Measurements from ENCODE around the gene CYP26C1.

CYP26C1 gene

DNA sequence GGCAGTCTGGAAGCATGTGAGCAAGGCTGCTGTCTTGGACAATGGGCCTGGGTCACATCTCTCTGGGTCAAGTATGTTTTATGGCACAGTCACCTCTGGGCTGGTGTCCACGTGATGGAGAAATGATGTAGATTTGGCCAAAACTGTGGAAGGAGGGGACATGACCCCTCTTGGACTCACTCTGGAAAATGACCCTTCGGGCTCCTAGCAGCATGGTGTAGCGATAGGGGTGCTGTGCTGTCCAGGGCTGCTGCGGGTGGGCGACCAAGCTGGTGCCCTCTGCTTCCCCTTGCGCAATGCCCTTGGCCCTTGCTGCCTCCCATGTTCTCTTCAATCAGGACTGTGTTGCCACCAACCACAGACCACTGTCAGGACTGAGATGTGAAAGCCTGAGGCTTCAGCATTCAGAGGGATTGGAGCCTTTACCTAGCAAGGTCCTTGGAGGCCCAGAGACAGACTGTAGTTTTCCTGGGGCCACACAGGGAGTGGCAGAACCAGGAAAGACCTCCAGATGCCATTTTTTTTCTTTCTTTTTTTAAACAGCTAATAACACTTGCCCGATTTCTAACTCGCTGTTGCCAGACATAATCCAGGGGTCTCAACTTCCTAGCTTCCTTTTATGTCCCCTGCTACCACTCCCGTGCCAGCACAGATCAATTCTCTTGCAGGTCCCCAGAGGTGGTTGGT lies 19.2 kb downstream of the CYP26C1 start:
- H3K4me3 ChIP-seq (ENCODE audit: low read depth, low read length, poor library complexity, severe bottlenecking): no peak overlapping the region
- H3K27me3 ChIP-seq (ENCODE audit: insufficient read depth, low read length): no peaks in the 10 kb centered on the region
- no peaks in the 10 kb centered on the region for H3K4me1 ChIP-seq (ENCODE audit: insufficient read depth, low read length, severe bottlenecking)
- H3K9ac ChIP-seq (ENCODE audit: low read length): no peak overlapping the region
- H2AFZ ChIP-seq (ENCODE audit: low read length): no peak overlapping the region
- H3K9me2 ChIP-seq (ENCODE audit: low read depth, low read length): no peaks in the 10 kb centered on the region
- H3K79me2 ChIP-seq (ENCODE audit: insufficient read depth, low read length): no peaks in the 10 kb centered on the region
- H4K20me1 ChIP-seq (ENCODE audit: insufficient read depth, low read length): no peaks in the 10 kb centered on the region
- H3F3A ChIP-seq (ENCODE audit: insufficient read depth, low read length): no peaks in the 10 kb centered on the region
- no peak for TF ChIP-seq EZH2 (IDR thresholded peaks at IDR 0.05; ENCODE audit: borderline replicate concordance, low read length)
- TF ChIP-seq, protein P1, sequence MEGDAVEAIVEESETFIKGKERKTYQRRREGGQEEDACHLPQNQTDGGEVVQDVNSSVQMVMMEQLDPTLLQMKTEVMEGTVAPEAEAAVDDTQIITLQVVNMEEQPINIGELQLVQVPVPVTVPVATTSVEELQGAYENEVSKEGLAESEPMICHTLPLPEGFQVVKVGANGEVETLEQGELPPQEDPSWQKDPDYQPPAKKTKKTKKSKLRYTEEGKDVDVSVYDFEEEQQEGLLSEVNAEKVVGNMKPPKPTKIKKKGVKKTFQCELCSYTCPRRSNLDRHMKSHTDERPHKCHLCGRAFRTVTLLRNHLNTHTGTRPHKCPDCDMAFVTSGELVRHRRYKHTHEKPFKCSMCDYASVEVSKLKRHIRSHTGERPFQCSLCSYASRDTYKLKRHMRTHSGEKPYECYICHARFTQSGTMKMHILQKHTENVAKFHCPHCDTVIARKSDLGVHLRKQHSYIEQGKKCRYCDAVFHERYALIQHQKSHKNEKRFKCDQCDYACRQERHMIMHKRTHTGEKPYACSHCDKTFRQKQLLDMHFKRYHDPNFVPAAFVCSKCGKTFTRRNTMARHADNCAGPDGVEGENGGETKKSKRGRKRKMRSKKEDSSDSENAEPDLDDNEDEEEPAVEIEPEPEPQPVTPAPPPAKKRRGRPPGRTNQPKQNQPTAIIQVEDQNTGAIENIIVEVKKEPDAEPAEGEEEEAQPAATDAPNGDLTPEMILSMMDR (IDR thresholded peaks at IDR 0.05; ENCODE audit: low read length): no peak
- no peak overlapping the region for H3K27ac ChIP-seq (ENCODE audit: low read depth, low read length, poor library complexity, severe bottlenecking)
- no peaks in the 10 kb centered on the region for H3K36me3 ChIP-seq (ENCODE audit: insufficient read depth, low read length)
- H3K9me3 ChIP-seq (ENCODE audit: low read length): no peaks in the 10 kb centered on the region
- no peak overlapping the region for H3K4me2 ChIP-seq (ENCODE audit: low read length)

DNA sequence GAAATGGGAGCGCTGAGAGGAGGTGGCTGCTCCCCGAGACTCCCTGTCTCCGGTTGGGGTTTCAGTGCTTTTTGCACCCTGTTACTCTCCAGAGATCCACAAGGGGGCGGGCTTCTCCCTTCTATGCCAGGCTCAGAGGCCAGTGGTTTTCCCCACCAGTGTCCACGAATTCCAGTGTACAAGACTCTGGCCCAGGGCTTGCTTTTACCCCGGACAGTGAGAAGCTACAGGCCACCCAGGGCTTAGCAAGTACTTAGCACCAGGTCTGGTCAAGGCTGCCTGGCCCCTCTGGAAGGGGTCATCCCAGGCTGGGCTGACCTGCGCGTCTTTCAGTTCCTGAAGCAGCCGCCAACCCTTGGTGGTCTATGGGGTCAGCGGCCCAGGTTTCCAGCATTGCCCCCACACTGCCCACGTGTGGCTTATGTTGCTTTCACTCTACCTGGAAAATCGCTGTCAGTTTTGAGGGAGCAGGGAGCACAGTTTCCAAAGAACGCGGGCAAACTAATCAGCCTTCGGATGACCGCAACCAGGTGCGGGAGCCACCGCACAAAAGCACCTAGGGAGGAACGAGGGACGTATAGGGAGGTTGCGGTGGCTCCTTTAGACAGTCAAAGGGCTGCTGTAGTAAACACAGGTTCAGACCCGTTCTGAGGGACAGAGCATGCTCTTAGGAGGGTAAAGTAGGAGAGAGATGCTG lies 19.9 kb downstream of the CYP26C1 start:
- no peaks in the 10 kb centered on the region for H3K36me3 ChIP-seq (ENCODE audit: insufficient read depth, low read length)
- no peaks in the 10 kb centered on the region for H3F3A ChIP-seq (ENCODE audit: insufficient read depth, low read length)
- no peak overlapping the region for H3K27ac ChIP-seq (ENCODE audit: low read depth, low read length, poor library complexity, severe bottlenecking)
- H3K79me2 ChIP-seq (ENCODE audit: insufficient read depth, low read length): no peaks in the 10 kb centered on the region
- TF ChIP-seq, protein P1 (IDR thresholded peaks at IDR 0.05; ENCODE audit: low read length): peak; percentile 48
- no peak for TF ChIP-seq EZH2 (IDR thresholded peaks at IDR 0.05; ENCODE audit: borderline replicate concordance, low read length)
- no peak overlapping the region for H3K4me3 ChIP-seq (ENCODE audit: low read depth, low read length, poor library complexity, severe bottlenecking)
- H3K9me3 ChIP-seq (ENCODE audit: low read length): no peaks in the 10 kb centered on the region
- H4K20me1 ChIP-seq (ENCODE audit: insufficient read depth, low read length): no peaks in the 10 kb centered on the region
- H2AFZ ChIP-seq (ENCODE audit: low read length): no peak overlapping the region
- H3K9ac ChIP-seq (ENCODE audit: low read length): no peak overlapping the region
- no peaks in the 10 kb centered on the region for H3K9me2 ChIP-seq (ENCODE audit: low read depth, low read length)
- no peak overlapping the region for H3K4me2 ChIP-seq (ENCODE audit: low read length)
- no peaks in the 10 kb centered on the region for H3K27me3 ChIP-seq (ENCODE audit: insufficient read depth, low read length)
- H3K4me1 ChIP-seq (ENCODE audit: insufficient read depth, low read length, severe bottlenecking): no peaks in the 10 kb centered on the region

DNA sequence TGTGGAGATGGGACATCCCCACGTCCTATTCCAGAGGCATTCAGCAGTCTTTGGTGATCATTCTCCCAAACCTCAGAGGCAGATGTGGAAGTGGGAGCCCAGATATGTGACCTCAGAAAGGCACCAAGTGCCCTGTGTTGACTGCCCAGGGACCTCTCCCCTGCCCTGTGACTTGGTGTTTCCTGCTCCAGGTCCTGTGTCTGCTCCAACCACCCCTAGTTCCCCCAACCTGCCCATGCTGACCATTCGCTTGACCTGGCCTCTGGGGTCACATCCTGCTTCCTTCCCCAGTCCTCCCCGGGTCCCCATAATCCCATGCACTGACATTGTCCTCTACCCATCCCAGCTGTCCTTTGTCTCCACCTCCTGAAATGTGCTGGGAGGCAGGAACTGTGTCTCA lies 20.7 kb downstream of the CYP26C1 start:
- no peaks in the 10 kb centered on the region for H3K27me3 ChIP-seq (ENCODE audit: insufficient read depth, low read length)

More for the DNA sequence above, 20.7 kb downstream of the CYP26C1 start:
- no peak overlapping the region for H3K4me2 ChIP-seq (ENCODE audit: low read length)
- H3K4me1 ChIP-seq (ENCODE audit: insufficient read depth, low read length, severe bottlenecking): no peaks in the 10 kb centered on the region
- no peaks in the 10 kb centered on the region for H3K36me3 ChIP-seq (ENCODE audit: insufficient read depth, low read length)
- H3K9me2 ChIP-seq (ENCODE audit: low read depth, low read length): no peaks in the 10 kb centered on the region
- H3K4me3 ChIP-seq (ENCODE audit: low read depth, low read length, poor library complexity, severe bottlenecking): no peak overlapping the region
- H3K9ac ChIP-seq (ENCODE audit: low read length): no peak overlapping the region
- H2AFZ ChIP-seq (ENCODE audit: low read length): no peak overlapping the region
- no peaks in the 10 kb centered on the region for H3F3A ChIP-seq (ENCODE audit: insufficient read depth, low read length)
- no peaks in the 10 kb centered on the region for H3K9me3 ChIP-seq (ENCODE audit: low read length)
- no peaks in the 10 kb centered on the region for H3K79me2 ChIP-seq (ENCODE audit: insufficient read depth, low read length)
- no peak overlapping the region for H3K27ac ChIP-seq (ENCODE audit: low read depth, low read length, poor library complexity, severe bottlenecking)
- TF ChIP-seq EZH2 (IDR thresholded peaks at IDR 0.05; ENCODE audit: borderline replicate concordance, low read length): no peak
- TF ChIP-seq, protein P1 (IDR thresholded peaks at IDR 0.05; ENCODE audit: low read length): no peak
- H4K20me1 ChIP-seq (ENCODE audit: insufficient read depth, low read length): no peaks in the 10 kb centered on the region
